ENCODE measurements around the gene KIF26B. TPM values are rescaled to one million over a fixed set of nuclear protein-coding genes. Genes with fewer than 3 reads are reported as not detected.
A peak's percentile ranks its signal among the peaks of the same experiment; 100 is the strongest.
"Not testable (repeated sequence)": the region's sequence is repeated elsewhere in the genome, so short reads cannot be mapped to it uniquely, and the experiment has no call there.

KIF26B gene
- total RNA-seq, 1 donor from 2014 or later: 4.0 TPM

DNA sequence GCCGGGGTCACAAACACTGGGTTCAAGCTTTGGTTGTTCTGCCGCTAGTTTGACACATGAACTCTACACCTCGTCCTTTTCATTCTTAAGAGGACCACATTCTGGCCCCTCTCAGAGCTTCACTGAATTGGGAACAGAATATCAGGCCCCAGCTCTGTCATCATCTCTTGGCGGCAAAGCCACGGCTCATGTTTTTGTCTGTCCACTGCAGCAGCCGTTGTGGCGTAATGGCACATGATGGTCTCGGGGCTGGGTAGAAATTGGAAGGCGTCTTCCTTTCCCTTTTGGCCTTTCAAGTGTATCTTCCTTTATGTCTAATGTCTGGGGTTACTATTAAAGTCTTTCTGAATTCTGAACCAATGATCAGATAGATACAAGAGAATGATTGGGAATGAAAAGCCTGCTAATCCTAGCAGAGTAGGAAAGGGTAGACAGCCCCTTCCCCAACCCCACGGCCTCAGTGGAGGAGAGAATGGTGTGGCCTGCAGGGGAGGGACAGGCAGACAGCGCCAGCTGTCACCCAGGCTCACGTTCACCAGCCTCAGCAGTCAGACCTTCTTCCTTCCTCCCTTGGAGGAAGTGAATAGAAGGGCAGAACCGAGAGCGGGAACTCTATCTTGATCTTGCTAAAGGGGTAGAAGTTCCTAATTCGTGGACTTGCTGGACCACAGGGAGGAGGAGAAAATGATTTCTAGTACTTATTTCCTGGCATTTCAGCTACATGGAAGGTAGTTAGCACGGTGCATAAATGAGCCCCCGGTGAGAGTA is 498.1 kb downstream of the KIF26B start:
- no peak for DNase-seq

DNA sequence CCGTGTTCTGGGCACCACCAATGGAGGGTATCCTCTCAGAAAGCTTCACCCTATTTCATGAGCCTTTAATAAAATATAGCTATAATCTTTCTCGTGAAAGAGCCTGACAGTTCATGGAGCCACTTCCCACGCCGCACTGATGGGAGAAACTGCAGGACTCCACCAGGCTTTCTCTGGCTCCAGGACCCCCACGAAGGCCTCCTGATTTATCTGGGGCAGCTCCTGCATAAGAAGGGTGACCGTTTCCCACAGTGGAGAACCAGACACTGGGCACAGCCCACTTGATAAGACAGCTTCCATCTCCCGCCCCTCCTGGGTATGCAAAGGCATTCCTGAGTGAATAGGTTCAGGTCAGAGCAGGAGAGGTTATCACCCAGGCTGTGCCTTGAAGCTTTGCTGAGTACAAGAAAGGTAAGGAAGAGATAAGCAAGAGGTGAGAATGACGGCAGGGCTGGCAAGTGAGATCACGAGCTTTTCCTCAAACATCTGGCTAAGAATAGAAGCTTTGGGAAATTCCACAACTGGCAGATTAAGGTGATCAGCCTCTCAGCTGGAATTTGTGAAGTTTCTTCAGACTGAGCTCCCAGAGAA is 499.8 kb downstream of the KIF26B start:
- no peak for DNase-seq

DNA sequence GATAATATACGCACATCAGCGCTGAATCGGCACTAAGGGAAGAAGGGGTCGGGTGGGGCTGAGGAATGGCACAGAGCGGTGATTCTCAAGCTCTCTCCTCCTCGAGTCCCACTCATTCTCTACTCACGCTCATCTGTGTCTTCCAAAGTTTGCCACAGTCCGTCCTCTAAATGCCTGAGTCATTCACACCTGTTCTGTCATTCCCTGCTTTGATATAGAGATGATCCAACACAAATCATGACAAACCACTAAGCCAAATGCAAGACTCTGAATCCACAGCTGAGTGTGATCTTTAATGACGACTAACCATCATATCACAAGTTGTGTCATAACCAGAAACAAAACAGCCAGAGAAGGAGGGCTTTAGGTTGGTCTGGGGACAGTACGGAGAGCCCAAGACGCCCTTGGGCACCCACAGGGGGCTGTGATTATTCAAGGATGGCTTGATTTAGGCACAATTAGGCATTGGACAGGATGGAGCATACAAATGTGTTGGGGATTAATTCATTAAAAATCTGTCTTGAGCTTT is 501.5 kb downstream of the KIF26B start:
- DNase-seq: no peak

DNA sequence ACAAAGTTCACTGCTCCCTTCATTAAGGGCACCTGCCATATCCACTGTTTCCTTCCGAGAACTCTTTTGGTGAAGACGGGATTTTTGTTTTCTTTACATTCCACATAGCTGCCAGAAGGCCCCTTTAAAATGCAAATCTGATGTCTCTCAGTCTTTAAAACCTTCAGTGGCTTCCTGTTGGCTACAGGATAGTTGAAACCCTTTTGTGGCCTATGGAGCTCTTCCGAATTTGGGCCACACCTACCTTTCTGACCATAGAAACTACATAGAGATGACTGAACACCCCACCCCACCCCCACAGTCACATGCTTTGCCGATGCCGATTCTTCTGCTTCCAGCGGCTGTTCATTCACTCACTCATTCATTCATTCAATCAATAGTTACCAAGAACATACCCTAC is 502.6 kb downstream of the KIF26B start:
- no peak for DNase-seq

DNA sequence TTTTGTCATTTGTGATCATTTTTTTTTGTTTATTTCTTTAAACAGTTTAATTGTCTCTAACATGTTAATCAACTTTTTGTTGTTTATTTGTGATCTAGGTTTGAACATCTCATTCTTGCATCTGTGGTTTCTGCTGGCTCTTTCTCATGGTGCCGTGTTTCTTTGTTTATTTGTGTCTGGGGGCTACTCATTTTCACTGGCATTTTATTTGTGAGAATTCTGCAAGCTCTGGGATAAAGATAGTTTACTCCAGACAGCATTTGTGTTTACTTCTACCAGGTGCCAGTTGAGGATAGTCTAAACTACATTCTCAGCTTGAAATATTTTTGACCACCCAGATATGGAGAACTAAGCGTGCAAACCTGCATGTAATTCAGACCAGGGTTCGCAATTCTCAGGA is 508.6 kb downstream of the KIF26B start:
- no peak for DNase-seq

DNA sequence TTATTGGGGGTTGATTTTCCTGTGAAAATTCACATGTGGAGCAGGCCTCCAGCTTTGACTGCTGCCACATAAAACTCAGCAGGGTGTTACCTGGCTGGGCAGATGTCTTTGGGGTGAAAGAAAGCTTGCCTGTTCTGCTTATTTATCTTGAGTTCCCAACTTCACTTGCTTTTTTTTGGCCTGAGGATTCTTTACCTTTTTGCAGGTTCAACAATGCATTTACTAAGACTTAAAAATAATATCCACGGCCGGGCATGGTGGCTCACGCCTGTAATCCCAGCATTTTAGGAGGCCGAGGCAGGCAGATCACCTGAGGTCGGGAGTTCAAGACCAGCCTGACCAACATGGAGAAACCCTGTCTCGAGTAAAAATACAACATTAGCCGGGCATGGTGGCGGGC is 509.1 kb downstream of the KIF26B start:
- DNase-seq: no peak

DNA sequence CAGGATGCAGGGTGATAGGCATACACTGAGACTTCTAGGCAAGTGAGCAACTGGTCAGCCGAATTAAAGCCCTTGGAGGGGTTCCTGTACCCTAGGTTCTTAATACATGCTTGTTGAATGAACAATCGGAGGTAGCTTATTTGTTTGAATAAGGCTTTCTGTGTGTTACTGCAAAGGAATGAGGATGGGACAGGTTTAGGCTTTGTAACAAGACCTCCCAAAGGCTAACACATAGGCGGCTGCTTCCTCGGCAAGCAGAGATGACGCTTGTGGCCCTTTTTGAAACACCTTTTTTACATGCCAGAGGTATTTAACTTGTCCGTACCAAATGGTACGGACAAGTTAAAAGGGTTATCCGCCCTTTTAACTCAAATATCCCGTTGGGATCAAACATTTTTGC is 511.6 kb downstream of the KIF26B start:
- no peak for DNase-seq

DNA sequence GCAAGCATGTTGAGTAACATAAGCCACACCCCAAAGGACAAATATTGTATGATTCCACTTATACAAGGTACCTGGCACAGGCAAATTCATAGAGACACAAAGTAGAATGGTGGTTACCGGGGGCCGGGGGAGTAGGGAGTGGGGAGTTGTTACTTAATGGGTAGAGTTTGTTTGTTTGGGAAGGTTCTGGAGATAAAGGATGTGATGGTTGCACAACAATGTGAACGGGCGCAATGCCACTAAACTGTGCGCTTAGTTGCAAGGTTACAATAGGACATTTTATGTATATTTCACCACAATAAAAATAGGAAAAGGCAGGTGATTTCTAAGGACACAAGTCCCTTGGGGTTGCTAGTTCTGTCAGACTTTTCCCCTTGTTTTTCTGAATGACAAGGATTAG is 516.6 kb downstream of the KIF26B start:
- no peak for DNase-seq

DNA sequence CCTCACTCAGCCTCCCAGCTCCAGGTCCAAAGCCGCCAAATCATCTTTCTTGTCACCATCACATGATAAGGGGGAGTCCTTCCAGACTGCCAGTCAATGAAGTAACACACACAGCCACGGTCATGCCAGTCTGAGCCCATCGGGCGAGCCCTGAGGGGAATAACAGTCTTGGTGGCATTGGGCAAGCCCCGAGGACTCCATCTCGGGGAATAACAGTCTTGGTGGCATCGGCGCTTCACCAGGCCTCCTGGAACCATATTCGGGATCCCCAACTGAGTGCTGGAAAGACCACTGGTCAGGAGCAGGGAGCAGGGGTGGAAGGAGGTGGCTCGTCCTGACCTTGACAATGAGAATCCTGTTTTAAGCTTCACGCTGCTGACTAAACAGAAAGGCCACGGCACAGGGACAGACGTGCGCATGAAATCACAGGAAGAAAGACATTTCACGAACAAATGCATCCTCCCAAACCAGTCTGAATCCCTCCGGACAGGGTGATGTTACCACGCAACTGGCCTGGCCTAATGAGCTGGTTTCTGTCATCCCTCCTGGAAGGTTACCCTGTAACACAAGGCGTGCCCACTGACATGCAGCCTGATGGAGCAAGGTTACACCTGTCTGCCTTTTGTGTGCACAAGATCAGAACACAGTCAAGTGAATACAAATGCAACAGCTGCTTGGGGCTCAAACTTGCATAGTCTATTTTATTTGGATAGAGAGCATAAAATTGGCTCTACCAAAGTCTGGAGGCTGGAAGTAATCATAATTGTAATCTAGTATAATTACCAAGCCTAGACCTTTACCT is 517.4 kb downstream of the KIF26B start:
- no peak for DNase-seq

DNA sequence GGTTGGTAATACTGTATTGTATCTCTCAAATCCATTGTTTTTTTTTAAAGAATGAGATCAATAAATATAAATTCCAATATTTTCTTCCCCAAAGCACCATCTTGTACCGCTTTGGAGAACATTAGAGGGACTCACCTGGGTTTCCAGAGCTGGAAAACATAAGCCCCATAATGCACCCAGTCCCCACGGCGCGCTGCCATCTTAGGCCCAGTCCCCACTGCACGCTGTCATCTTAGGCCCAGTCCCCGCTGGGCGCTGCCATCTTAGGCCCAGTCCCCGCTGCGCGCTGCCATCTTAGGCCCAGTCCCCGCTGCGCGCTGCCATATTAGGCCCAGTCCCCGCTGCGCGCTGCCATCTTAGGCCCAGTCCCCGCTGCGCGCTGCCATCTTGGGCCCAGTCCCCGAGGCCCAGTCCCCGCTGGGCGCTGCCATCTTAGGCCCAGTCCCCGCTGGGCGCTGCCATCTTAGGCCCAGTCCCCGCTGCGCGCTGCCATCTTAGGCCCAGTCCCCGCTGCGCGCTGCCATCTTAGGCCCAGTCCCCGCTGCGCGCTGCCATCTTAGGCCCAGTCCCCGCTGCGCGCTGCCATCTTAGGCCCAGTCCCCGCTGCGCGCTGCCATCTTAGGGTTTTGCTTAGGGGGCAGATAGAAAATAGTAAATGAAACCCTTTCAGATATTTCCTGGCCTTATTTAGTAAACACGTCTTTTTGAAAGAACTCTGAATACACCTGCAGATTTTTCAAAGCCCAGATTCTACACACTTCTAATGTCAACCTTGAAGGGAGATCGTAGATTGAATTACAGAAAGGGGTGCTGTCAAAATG is 518.3 kb downstream of the KIF26B start:
- DNase-seq: not testable (repeated sequence)

DNA sequence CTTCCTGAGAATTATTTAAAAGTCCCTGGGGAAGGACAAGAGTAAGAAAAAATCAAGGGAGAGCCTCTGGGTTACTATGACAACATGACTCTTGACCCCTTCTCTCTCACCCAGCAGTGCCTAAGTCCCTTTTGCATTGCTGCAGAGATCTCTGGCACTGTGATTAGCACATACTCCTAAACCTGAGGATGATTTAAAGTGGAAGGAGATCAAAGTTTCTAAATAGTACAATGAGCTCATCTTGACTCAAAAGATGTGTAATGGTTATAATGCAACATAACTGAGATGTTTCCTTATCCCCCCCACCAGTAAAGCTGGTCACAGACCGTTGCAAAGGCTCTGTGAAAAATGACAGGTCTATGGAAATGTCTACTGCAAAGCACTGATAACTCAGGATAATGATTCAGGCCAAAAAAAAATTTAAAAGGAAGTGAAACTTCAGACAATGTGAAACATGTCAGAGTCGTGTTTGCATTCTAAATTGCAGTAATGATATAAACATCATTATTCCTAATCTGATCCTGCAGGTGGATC is 519.2 kb downstream of the KIF26B start:
- no peak for DNase-seq

DNA sequence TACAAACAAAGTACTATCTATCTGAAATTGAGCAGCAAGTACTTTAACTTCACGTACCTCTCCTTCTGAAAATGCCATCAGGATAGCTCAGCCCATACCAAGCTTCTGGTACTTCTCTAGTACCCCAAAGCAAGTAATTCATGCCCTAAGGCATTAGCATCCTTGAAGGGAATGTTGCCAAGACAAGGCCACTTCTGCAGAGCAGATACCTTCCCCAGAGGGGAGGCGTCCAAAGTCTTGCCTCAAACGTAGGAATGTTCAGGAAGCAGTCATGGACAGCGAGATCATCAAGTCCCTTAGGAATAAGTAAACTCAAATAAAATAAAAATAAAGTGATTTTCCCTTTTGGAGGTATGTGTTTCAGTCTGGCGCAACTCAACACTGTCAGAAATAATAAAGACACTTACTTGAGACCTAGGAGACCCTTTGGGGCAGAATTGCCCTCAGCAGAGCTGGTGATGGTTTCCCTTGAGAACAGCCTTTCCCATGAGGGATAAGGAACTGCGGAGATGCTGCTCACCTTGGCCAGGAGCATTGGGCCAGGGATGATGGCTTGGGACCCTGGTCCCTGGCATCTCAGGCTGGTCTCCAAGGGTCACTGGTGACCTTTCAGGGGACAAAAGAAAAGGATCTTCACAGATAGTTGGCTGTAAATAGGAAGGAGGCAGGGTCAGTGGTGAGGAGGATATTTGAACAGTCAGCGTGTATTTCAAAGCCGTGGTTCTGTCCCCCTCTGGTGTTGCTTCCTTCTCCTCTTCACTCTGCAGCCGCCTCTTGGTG is 522.9 kb downstream of the KIF26B start:
- DNase-seq: no peak

DNA sequence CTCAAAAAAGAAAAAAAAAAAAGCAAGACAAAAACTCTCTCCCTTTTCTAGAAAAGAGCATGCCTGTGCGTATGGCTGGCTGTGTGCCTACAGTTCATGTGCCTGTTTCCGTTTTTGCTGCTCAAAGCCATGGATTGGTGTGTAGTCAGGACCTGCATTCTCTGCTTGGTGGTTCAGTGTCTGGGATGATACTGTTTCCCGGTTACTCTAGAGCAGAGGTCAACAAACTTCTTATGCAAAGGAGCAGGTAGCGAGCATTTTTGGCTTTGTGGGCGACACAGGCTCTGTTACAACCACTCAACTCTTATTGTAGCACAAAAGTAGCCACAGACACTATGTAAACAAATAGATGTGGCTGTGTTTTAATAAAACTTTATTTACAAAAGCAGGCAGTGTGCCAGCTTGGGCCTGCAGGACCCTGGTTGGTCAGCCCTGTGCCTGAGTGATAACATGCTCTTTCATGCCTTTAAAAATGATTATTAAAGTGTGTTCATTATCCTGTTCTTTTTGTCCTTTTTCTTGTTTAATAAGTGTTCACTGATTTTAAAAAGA is 524.2 kb downstream of the KIF26B start:
- DNase-seq: no peak

DNA sequence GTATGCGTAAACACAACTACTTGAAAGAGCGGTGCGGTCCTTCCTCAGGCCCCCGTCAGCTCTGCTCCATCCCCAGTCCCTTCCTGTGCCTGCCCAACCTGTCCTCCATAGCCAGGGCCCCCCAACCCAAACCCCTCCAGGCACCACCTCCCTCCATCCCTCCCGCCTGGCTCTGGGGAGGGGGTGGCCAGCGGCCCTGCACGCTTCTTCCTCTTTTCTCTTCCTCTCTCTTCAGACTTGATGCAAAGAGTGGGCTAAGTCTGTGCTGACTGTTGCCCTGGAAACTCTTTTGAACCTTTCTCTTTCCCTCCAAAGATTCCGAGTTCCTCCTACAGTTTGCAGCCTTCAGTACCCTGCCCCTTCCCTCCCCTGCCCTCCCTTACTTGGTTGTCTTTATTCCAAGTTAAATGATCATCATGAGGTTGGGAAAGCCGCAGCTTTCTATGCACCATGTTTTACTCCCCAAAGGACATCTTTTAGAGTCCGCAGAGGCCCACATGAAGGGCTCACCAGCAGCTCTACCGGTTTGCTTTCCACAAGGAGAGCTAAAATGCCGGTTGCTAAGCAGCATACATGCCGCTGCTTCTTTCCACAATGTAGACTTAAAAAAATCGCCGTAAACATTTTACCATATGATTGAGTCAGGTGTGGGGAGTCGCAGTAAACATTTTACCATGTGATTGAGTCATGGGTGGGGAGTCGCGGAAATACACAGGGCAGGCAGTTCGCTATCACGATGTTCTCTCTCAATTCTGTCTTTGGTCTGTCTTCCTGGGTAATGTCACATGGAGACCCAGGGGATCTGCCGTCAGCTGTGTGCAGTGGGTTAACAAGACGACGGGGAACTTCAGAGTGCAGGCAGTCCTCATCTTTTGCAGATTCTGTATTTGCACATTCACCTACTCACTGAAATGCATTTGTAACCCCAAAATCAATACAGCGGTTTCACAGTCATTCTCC is 525.3 kb downstream of the KIF26B start:
- DNase-seq: no peak

DNA sequence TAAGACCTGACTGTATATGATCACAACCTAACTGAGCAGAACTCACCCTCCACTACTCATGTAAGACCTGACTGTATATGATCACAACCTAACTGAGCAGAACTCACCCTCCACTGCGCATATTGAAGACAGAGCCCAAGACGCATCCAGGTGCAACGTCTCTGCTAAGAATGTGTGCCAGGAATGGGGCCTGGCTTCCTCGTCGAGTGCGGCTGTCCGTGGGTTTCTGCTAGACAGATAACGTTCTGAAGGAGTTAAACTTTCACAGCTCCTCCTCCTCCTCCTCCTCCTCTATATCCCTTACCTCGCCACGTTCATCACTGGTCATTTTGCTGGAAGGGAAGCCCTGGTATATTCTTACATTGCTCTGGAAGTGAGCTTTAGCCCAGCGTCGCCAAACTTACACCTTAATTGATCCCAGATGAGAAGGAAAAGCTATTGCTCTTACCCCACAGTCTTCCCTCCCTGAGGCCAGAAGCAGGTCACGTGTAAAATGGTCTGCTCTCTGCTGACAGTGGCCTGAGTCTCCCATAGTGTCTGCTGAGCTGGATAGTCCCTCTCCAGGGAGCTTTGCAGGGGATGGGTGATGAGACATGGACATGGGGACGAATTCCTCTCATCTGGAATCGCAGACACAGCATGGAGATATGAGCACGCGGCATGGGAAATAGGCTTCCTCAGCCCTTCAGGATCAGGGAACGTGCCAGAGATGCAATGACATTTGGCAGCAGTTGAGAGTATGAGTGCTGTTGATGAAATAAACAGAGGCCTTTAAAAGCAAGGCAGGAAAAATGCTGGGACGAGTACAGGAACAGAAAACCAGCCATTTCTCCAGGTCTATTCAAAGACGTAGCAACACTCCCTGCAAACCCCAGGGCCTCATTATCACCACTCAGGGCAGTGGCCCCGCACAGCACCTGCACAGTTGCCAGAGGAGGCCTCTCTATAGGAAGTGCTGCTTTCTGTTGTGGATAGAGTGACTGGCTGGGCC is 528.1 kb downstream of the KIF26B start:
- DNase-seq: peak; percentile 74

DNA sequence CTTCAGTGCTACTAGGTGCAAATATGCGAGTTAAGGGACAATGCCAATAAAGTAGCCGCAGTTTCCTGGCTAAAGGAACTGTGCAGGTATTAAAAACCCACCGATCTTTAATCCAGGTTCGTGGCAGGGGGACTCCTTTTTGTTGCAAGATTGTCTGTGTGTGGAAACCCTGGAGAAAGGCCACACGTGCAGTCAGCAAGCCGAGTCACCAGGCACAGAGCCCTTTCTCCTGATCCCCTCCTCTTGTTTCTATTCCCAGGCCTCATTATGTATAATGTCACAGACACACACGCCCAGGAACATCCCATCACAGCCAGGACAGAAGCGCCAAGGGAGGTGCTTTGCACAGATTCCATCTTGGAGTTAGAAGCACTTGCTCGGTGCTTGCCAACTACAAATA is 528.9 kb downstream of the KIF26B start:
- DNase-seq: peak; percentile 54

DNA sequence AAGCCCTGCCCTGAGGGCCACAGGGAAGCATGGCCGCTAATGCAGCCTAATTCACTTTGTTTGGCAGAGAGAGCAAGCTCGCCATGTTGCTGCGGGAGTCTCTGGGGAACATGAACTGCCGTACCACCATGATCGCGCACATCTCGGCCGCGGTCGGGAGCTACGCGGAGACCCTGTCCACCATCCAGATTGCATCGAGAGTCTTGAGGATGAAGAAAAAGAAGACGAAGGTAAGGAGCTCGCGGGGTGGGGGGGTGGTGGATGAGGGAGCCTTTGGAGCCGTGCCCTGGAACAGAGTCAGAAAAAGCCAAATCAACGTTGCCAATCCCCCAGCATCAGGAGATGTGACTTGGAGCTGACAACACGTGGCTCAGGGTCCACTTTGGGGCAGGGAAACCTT is 529.4 kb downstream of the KIF26B start:
- DNase-seq: no peak

DNA sequence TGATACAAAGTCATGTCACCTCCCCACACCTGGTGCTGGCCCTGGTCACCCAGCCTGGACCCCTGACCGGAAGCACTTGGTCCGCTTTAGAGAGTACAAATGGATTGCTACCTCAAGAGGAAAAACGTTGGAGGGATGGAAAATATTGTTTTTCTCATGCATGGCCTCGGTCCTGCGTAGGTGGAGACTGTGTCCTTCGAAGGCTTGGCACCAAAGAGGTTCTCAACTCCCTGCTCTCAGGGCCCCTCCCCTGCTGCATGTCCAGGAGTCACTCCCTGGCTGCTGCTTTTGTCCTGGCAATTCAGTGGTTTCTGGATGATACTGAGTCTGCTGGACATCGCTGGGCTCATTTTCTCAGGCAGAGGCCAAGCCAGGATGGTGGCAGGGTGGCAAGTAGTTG is 529.8 kb downstream of the KIF26B start:
- DNase-seq: peak; percentile 28

All from tongue (tissue), 2 donors.